AG04450 (cell line): Measurements from ENCODE around the gene ELOA2. TPM values are rescaled to one million over a fixed set of nuclear protein-coding genes. Genes with fewer than 3 reads are reported as not detected.
"Not testable (repeated sequence)": the region's sequence is repeated elsewhere in the genome, so short reads cannot be mapped to it uniquely, and the experiment has no call there.

Experiments
- CTCF ChIA-PET: fragments of 300-600, 350-600 bp; formaldehyde crosslinking; extraction: SDS; loops from one replicate; lab custom pipeline; 2022; ENCODE audit warnings: antibody characterized with exemption, inconsistent platforms; lab: Charles Lee
- POLR2A ChIA-PET: fragments of 350-600 bp; formaldehyde crosslinking; extraction: SDS; loops from one replicate; lab custom pipeline; 2021; ENCODE audit warnings: antibody characterized with exemption, inconsistent platforms; lab: Yijun Ruan, JAX
- DNase-seq: peaks from one replicate; pipeline ENCODE4 v3.0.0-alpha.2; 2011; ENCODE audit warnings: low read depth, low spot score
- H3K27ac ChIP-seq: one replicate; pipeline ENCODE4 v1.5.1; 2012; ENCODE audit warnings: low read depth, low read length, control low read depth
- H3K27me3 ChIP-seq: one replicate; pipeline ENCODE4 v1.6.0; 2012; ENCODE audit warnings: low read length; ENCODE audit not compliant: control insufficient read depth, insufficient read depth
- H3K4me3 ChIP-seq: 2 replicates; pipeline ENCODE4 v1.5.1; 2011; ENCODE audit warnings: mild to moderate bottlenecking, low read depth, low read length, control low read depth
- H3K9me3 ChIP-seq: 2 replicates; pipeline ENCODE4 v1.5.1; 2012; ENCODE audit warnings: low read length; ENCODE audit not compliant: control insufficient read depth, insufficient read depth
- polyA plus RNA-seq: library from polyadenylated mRNA; depleted of rRNA; stranded (reverse); fragments of >200 nt; gene quantifications from 2 replicates; pipeline ENCODE4 v1.2.3, GENCODE V29; 2011
- TF ChIP-seq, protein P1 (sequence below): IDR thresholded peaks from 2 replicates; pipeline ENCODE4 v1.5.1; 2011; ENCODE audit warnings: low read depth, low read length, control low read depth, inconsistent platforms

Gene ELOA2
- polyA plus RNA-seq, 1 experiment = not detected

DNA sequence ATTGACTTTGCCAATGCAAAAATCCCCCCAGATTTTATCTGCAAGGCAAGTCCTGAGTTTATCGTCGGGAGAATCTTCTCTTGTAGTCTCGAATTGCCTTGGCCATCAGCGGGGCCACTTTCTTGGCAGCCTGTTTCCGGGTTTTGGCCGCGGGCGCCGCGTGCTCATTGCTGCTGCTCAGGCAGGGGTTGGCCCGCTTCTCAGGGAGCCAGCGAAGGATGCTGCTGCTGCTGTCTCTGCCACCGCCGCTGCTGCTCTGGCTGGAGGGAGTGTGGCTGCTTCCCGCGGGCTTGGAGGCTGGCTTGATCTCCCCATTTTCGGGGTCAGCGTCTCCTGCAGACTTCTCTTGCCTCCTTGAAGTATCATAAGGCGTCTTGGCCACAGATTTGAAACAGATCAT lies 2.5 kb downstream of the ELOA2 start:
- DNase-seq = no peak
- no peaks in the 10 kb centered on the region for H3K27me3 ChIP-seq
- ChIA-PET CTCF (no interaction called here), POLR2A (no interaction called here)
- H3K27ac ChIP-seq = no peak overlapping the region
- H3K9me3 ChIP-seq = peaks cover 31% of the 10 kb centered on the region
- TF ChIP-seq, protein P1, sequence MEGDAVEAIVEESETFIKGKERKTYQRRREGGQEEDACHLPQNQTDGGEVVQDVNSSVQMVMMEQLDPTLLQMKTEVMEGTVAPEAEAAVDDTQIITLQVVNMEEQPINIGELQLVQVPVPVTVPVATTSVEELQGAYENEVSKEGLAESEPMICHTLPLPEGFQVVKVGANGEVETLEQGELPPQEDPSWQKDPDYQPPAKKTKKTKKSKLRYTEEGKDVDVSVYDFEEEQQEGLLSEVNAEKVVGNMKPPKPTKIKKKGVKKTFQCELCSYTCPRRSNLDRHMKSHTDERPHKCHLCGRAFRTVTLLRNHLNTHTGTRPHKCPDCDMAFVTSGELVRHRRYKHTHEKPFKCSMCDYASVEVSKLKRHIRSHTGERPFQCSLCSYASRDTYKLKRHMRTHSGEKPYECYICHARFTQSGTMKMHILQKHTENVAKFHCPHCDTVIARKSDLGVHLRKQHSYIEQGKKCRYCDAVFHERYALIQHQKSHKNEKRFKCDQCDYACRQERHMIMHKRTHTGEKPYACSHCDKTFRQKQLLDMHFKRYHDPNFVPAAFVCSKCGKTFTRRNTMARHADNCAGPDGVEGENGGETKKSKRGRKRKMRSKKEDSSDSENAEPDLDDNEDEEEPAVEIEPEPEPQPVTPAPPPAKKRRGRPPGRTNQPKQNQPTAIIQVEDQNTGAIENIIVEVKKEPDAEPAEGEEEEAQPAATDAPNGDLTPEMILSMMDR = no peak
- no peak overlapping the region for H3K4me3 ChIP-seq

DNA sequence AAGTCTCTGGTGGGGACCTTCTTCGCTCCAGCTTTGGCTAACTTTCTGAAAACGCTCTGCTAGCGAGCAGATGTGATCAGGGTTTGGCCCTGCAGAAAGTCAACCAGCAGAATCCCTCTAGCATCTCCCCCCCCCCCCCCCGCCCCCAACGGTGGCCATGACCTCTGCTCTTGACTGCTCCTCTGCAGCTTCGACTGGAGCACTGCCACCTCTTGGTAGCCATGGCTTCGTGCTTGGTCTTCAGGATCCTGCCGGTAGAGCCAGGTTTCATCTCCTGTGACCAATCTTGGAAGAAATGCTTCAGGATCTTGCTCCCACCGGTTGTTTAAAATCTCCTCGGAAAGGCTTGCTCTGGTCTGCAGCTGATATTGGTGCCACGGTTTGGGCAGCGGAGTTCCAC lies 4.5 kb downstream of the ELOA2 start:
- peaks cover 31% of the 10 kb centered on the region for H3K9me3 ChIP-seq
- DNase-seq, H3K27me3 ChIP-seq, POLR2A ChIA-PET, H3K4me3 ChIP-seq, H3K27ac ChIP-seq, CTCF ChIA-PET: not testable (repeated sequence)

DNA sequence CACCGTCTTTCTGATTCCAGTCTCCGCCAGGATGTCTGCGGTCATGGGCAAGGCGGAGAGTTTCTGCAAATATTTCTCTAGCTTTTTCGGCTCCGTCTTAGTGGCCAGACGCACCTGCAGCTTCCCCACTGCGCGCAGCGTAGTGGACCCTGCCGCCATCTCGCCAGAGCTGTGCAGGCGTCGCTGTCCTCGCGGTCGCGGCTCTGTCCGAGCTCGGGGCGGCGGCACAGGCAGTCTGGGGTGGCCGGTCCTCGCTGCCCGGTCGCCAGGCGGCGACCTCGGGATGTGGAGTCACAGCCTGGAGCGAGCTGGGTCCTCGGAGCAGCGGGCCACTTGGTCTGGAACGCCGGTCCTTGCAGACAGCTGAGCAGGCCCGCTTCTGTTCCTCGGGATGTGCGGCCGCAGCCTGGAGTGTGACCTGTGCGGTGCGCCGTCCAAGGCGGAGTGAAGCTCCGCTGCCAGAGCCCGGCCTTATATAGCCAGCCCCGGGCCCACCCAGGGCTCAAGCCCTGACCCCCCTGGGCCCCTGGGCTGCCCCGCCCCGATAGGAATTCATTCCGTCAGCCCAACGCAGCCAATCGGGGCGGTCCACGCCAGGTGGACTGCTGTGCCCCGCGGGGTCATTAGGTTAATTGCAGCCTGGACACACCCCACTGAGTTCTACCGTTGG lies 5.6 kb downstream of the ELOA2 start:
- H3K27me3 ChIP-seq, POLR2A ChIA-PET, H3K27ac ChIP-seq, CTCF ChIA-PET, H3K4me3 ChIP-seq, DNase-seq: not testable (repeated sequence)
- H3K9me3 ChIP-seq = peaks cover 23% of the 10 kb centered on the region

DNA sequence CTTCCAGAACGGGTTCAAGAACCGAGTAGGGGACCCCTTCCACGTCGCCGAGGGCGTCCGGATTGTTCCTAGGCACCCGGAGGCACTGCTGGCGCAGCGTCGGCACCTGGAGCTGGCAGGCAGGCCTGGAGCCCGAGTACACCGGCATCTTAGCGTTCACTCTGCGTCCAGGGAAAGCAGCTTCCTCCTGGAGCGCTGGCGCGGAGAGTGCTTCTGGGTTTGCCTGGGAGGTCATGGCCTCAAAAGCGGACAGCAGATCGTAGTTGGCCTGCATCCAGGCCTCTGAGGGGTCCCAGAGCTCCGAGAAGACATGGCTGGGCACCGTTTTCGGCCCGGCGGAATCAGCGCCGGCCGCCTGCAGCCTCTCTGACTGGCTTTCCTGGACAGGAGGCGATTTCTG lies 6.7 kb downstream of the ELOA2 start:
- DNase-seq, POLR2A ChIA-PET, H3K27me3 ChIP-seq, H3K4me3 ChIP-seq, H3K27ac ChIP-seq, CTCF ChIA-PET: not testable (repeated sequence)
- peaks cover 12% of the 10 kb centered on the region for H3K9me3 ChIP-seq

DNA sequence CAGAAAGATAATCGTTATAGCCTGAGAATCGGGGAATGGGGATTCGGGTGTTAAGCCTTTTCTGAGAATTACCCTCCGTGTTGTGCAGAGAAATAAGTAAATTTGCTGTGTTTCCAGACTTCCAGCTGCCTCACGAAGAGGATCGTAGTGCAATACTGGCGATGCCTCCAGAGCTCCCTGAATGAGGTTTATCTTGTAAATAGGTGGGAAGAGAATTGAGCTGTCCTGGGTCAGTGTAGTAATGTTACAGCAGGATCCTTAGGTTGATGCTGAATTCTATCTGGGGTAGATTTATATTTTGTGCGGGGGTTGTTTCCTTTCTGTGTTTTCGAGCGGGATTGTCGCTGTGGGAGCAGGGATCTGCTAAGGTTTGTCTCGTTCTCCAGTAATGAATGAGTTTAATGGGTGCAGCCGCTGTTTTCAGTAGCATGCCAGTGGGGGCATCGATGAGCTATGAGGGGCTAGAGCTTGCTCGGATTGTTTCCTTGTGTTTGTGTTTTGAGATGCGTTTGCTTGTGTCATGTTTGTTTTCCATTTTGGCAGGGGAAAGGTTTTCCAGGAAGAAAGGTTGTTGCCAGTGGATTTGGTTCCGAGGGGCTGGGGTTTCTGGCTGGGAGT lies 9.8 kb downstream of the ELOA2 start:
- H3K27me3 ChIP-seq, H3K9me3 ChIP-seq, H3K27ac ChIP-seq, POLR2A ChIA-PET, CTCF ChIA-PET, DNase-seq, H3K4me3 ChIP-seq: not testable (repeated sequence)

DNA sequence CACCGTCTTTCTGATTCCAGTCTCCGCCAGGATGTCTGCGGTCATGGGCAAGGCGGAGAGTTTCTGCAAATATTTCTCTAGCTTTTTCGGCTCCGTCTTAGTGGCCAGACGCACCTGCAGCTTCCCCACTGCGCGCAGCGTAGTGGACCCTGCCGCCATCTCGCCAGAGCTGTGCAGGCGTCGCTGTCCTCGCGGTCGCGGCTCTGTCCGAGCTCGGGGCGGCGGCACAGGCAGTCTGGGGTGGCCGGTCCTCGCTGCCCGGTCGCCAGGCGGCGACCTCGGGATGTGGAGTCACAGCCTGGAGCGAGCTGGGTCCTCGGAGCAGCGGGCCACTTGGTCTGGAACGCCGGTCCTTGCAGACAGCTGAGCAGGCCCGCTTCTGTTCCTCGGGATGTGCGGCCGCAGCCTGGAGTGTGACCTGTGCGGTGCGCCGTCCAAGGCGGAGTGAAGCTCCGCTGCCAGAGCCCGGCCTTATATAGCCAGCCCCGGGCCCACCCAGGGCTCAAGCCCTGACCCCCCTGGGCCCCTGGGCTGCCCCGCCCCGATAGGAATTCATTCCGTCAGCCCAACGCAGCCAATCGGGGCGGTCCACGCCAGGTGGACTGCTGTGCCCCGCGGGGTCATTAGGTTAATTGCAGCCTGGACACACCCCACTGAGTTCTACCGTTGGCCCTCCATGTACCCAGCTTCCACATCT lies 11.5 kb downstream of the ELOA2 start:
- H3K4me3 ChIP-seq, H3K27ac ChIP-seq, H3K27me3 ChIP-seq, CTCF ChIA-PET, POLR2A ChIA-PET, H3K9me3 ChIP-seq, DNase-seq: not testable (repeated sequence)

DNA sequence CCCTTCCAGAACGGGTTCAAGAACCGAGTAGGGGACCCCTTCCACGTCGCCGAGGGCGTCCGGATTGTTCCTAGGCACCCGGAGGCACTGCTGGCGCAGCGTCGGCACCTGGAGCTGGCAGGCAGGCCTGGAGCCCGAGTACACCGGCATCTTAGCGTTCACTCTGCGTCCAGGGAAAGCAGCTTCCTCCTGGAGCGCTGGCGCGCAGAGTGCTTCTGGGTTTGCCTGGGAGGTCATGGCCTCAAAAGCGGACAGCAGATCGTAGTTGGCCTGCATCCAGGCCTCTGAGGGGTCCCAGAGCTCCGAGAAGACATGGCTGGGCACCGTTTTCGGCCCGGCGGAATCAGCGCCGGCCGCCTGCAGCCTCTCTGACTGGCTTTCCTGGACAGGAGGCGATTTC lies 12.6 kb downstream of the ELOA2 start:
- DNase-seq, POLR2A ChIA-PET: not testable (repeated sequence)

DNA sequence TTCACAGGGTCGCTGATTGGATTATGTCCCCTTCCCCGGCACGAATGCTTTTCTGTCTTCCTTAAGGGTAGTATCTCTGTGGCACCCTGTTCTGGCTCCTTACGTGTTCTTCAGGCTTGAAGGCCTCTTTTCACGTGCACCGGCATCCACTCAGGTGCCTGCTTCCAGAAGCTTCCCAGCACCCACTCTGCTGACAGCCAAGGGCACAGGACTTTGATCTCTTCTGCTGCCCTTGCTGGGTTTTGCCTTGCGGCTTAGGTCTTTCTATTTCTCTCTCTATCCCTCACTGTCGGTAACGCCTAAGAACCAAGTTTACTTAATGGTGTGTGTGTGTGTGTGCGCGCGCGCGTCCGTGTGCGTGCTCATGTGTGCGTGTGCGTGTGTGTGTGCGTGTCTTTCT lies 14.7 kb downstream of the ELOA2 start:
- CTCF ChIA-PET, POLR2A ChIA-PET: not testable (repeated sequence)

More for the DNA sequence above, 12.6 kb downstream of the ELOA2 start:
- CTCF ChIA-PET, H3K27me3 ChIP-seq, H3K9me3 ChIP-seq, H3K27ac ChIP-seq, H3K4me3 ChIP-seq: not testable (repeated sequence)

DNA sequence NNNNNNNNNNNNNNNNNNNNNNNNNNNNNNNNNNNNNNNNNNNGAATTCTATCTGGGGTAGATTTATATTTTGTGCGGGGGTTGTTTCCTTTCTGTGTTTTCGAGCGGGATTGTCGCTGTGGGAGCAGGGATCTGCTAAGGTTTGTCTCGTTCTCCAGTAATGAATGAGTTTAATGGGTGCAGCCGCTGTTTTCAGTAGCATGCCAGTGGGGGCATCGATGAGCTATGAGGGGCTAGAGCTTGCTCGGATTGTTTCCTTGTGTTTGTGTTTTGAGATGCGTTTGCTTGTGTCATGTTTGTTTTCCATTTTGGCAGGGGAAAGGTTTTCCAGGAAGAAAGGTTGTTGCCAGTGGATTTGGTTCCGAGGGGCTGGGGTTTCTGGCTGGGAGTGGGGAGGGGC lies 15.6 kb downstream of the ELOA2 start:
- POLR2A ChIA-PET, H3K27me3 ChIP-seq, DNase-seq, H3K4me3 ChIP-seq, CTCF ChIA-PET, H3K27ac ChIP-seq, H3K9me3 ChIP-seq: not testable (repeated sequence)

More for the DNA sequence above, 14.7 kb downstream of the ELOA2 start:
- DNase-seq, H3K4me3 ChIP-seq, H3K9me3 ChIP-seq, H3K27me3 ChIP-seq, H3K27ac ChIP-seq: not testable (repeated sequence)
